NCI-H510A treated with DMSO at 0.1 percent for 48 hours (cell line): Measurements from ENCODE around the gene SS18L1.

Experiments used
- DNase-seq: peaks from one replicate; lab custom pipeline; 2025; lab: John Stamatoyannopoulos, UW

The SS18L1 gene

DNA sequence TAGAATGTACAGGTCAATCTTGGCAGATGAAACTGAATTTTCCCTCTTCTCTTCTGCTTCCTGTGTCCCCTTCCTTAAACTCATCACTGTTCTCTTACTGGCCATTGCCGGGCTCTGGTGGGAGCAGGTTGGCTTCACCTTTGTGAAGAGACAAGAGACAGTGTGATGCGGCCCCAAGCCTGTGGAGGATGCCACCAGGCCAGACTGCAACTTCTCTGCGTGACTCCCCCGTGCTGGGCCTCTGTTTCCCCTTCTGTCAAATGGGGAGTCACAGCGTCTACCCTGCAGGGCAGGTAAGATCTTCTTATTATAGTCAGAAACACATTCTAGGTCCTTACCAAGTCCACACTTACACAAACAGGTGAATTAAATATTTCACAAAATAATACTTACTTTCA lies 23.2 kb upstream of the SS18L1 start:
- no peak for DNase-seq

- DNase-seq = no peak
Observed at GRCh38 chr20:62120990-62121775, 22.4 kb upstream of the SS18L1 start.

GRCh38 chr20:62121776-62122653 lies 21.6 kb upstream of the SS18L1 start, which contains the start of gene LSM14B:
Gene LSM14B, plus strand, starts transcription at chr20:62122475. Its CDS starts 192 bp downstream, at chr20:62122667.
- peak; percentile 94 for DNase-seq

- DNase-seq = peak; percentile 51
Observed at GRCh38 chr20:62122654-62123449, 20.7 kb upstream of the SS18L1 start.

- DNase-seq = no peak
Observed at GRCh38 chr20:62123450-62124118, 20.0 kb upstream of the SS18L1 start.

GRCh38 chr20:62126141-62126540 lies 17.4 kb upstream of the SS18L1 start:
- DNase-seq = no peak

GRCh38 chr20:62127799-62128198 lies 15.8 kb upstream of the SS18L1 start:
- no peak for DNase-seq

- DNase-seq = no peak
Observed at GRCh38 chr20:62128502-62128901, 15.1 kb upstream of the SS18L1 start.

- DNase-seq = peak; percentile 54
Observed at GRCh38 chr20:62129731-62130531, 13.6 kb upstream of the SS18L1 start.

- no peak for DNase-seq
Observed at GRCh38 chr20:62131560-62132320, 11.8 kb upstream of the SS18L1 start.

DNA sequence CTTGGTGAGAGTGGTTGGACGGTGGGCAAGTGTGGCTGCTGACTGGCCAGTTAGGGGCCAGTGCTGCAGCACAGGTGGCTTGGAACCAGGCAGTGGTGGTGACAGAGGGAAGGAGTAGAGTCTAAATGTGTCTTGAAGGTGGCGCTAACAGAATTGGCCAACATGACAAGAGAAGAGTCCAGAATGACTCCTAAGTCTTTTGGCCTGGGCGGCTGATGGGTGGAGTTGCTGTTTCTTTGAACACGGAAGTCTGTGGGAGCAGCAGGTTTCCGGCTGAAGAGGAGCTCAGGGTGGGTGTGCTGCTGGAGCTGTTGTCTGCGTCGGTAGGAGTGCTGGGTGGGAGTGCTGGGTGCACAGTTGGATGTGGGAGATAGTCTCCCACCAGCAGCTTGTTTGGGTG lies 11.1 kb upstream of the SS18L1 start:
- no peak for DNase-seq

- DNase-seq = no peak
Observed at GRCh38 chr20:62133051-62133845, 10.3 kb upstream of the SS18L1 start.

GRCh38 chr20:62133864-62134263 lies 9.7 kb upstream of the SS18L1 start:
- DNase-seq = no peak

- no peak for DNase-seq
Observed at GRCh38 chr20:62134735-62135231, 8.8 kb upstream of the SS18L1 start.

DNA sequence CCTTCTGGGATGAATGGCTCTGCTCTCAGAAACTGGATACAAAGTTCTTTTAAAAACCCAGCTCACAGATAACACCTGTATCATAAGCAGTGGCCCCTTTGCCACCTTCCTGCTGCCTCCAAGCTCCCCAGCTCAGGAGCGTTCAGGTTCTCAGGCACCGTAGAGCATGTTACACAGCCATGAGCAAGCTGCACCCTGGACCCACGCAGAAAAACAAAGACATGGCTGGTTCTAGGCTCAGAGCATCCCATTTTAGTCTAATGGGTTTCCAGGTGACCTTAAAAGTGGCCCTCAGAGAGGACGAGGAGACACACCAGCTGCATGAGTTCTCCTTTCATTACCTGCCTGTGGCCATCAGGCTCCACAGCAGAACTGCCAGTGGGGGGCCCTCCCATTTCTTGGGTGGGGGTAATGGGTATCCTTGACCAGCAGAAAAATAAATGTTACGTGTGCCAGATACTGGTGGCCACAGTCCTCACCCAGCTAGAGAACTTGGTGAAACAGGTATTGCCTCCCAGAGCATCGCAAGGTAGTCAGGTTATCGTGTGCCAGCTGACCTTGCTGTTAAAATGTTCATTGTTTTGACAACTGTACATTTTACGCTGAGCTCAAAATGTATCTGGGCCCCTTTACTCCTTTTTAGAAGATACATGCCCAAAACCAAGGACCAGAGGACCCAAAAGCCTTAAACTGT lies 7.8 kb upstream of the SS18L1 start:
- DNase-seq = no peak

- DNase-seq = peak; percentile 56
Observed at GRCh38 chr20:62136283-62137091, 7.1 kb upstream of the SS18L1 start.

DNA sequence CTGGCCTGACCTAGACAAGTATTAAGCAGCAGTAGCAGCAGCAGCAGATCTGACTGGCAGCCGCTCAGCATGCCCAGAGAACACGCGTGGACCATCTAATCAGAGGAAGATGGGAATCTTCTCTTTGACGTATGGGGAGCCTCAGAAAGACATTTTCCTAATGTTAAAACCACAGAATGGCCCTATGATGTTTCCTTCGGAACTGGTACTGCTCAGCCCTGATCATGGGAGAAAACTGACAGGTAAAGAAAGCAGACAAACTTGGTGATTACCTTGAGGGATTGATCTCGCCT lies 6.5 kb upstream of the SS18L1 start:
- DNase-seq = no peak
